Endothelial cell of umbilical vein (primary cell): Measurements from ENCODE around the gene STYXL1. TPM values are rescaled to one million over a fixed set of nuclear protein-coding genes. Genes with fewer than 3 reads are reported as not detected.
"Not testable (repeated sequence)": the region's sequence is repeated elsewhere in the genome, so short reads cannot be mapped to it uniquely, and the experiment has no call there.

Source experiments
- BruUV-seq: library from RNA; stranded (reverse); fragments of 400-500 nt; replicated peaks from 2 replicates; lab custom pipeline; 2021; lab: Mats Ljungman, UMichigan
- CTCF ChIA-PET: fragments of 300-600, 350-600 bp; sonication (Branson Sonifier 250); formaldehyde crosslinking; loops from one replicate; lab custom pipeline; 2021; ENCODE audit warnings: antibody characterized with exemption, inconsistent platforms; lab: Charles Lee
- POLR2A ChIA-PET: fragments of 300-600, 350-600 bp; sonication (Branson Sonifier 250); formaldehyde crosslinking; loops from one replicate; lab custom pipeline; 2021; ENCODE audit warnings: antibody characterized with exemption, inconsistent platforms; lab: Charles Lee
- DNase-seq: peaks from one replicate; pipeline ENCODE4 v3.0.0-alpha.2; 2011; ENCODE audit warnings: low read depth, low spot score
- FAIRE-seq: peaks from 2 replicates; lab custom pipeline; 2011; peaks lifted over from hg19 to GRCh38; lab: Jason Lieb, UNC
- H2AFZ ChIP-seq: 2 replicates; pipeline ENCODE4 v1.6.0; 2012; ENCODE audit warnings: low read depth, low read length, control low read depth, inconsistent platforms
- H3K27ac ChIP-seq: 2 replicates; pipeline ENCODE4 v1.5.1; 2011; ENCODE audit warnings: low read depth, mild to moderate bottlenecking, control low read depth, low read length, moderate library complexity; ENCODE audit not compliant: insufficient read depth
- H3K27me3 ChIP-seq, 2 experiments: 2 replicates each; pipeline versions ENCODE4 v1.6.0 to v1.6.1; 2011; ENCODE audit warnings: low read length in 2 of 2, mixed read lengths in 1 of 2; ENCODE audit not compliant: control insufficient read depth in 2 of 2, insufficient read depth in 2 of 2
- H3K36me3 ChIP-seq, 2 experiments: 2 replicates in 1 of 2; 3 replicates in 1 of 2; pipeline ENCODE4 v1.5.1; 2011; ENCODE audit warnings: low read length in 2 of 2, mild to moderate bottlenecking in 1 of 2, moderate library complexity in 1 of 2; ENCODE audit not compliant: control insufficient read depth in 2 of 2, insufficient read depth in 2 of 2; ENCODE audit errors: extremely low read depth in 1 of 2
- H3K4me1 ChIP-seq: 3 replicates; pipeline ENCODE4 v1.5.1; 2011; ENCODE audit warnings: mild to moderate bottlenecking, low read length; ENCODE audit not compliant: control insufficient read depth, insufficient read depth; ENCODE audit errors: extremely low read depth
- H3K4me2 ChIP-seq: 2 replicates; pipeline ENCODE4 v1.6.1; 2011; ENCODE audit warnings: low read length, control low read depth, mixed read lengths; ENCODE audit not compliant: insufficient read depth
- H3K4me3 ChIP-seq, 3 experiments: fragments of 200-600 bp in 1 of 3; sonication (generic), shearing (Covaris generic) in 1 of 3; replicated peaks in 1 of 3; 2 replicates each; pipeline ENCODE4 v1.5.1; 2011 to 2016; ENCODE audit warnings: control low read depth in 3 of 3, low read length in 3 of 3, mild to moderate bottlenecking in 2 of 3, inconsistent platforms in 1 of 3, low read depth in 1 of 3, moderate library complexity in 1 of 3; ENCODE audit not compliant: insufficient read depth in 1 of 3
- H3K79me2 ChIP-seq: 2 replicates; pipeline ENCODE4 v1.6.0; 2012; ENCODE audit warnings: low read length, inconsistent platforms; ENCODE audit not compliant: control insufficient read depth, insufficient read depth
- H3K9ac ChIP-seq: replicated peaks from 2 replicates; pipeline ENCODE3; 2011; ENCODE audit warnings: low read length, control low read depth; ENCODE audit not compliant: insufficient read depth; ENCODE audit errors: extremely low read depth
- H3K9me1 ChIP-seq: replicated peaks from 3 replicates; pipeline ENCODE4 v1.6.0; 2011; ENCODE audit warnings: mild to moderate bottlenecking, low read length; ENCODE audit not compliant: control insufficient read depth, insufficient read depth; ENCODE audit errors: extremely low read depth
- H3K9me3 ChIP-seq: replicated peaks from 2 replicates; pipeline ENCODE4 v1.5.1; 2012; ENCODE audit warnings: low read length, inconsistent platforms; ENCODE audit not compliant: control insufficient read depth, insufficient read depth
- H4K20me1 ChIP-seq: replicated peaks from 2 replicates; pipeline ENCODE3; 2011; ENCODE audit warnings: mild to moderate bottlenecking, low read length; ENCODE audit not compliant: control insufficient read depth, insufficient read depth; ENCODE audit errors: extremely low read depth
- MYC ChIP-seq: IDR thresholded peaks from one replicate; pipeline ENCODE4 v1.6.1; 2011; ENCODE audit warnings: mild to moderate bottlenecking, low read depth, low read length
- dilution Hi-C: fragments of 300-500 bp; cut with MboI; formaldehyde crosslinking; loops from one replicate; pipeline ENCODE4 v1.15.0; 2019; ENCODE audit warnings: low sequenced_read_pairs; ENCODE audit not compliant: extremely low pct_ligation_motif_present
- intact Hi-C: fragments of 100-400 bp; cut with micrococcal nuclease; formaldehyde crosslinking; loops from one replicate; pipeline ENCODE4 v1.10.0; 2022
- polyA plus RNA-seq, 4 experiments: library from polyadenylated mRNA; depleted of rRNA in 3 of 4; stranded (reverse) in 3 of 4; unstranded in 1 of 4; fragments of >200 nt; gene quantifications; 2 replicates each; pipeline versions ENCODE4 v1.2.1 to v1.2.3, GENCODE V29; 2011 to 2012; ENCODE audit warnings: missing spikeins in 1 of 4
- total RNA-seq: library from RNA; stranded (reverse); gene quantifications from 2 replicates; pipeline ENCODE4 v1.2.3, GENCODE V29; 2021
- TF ChIP-seq, protein P1 (sequence below), 2 donors: IDR thresholded peaks; 1 replicate in 1 of 2; 2 replicates in 1 of 2; pipeline ENCODE4 v1.5.1; 2011; ENCODE audit warnings: low read length in 2 of 2, mild to moderate bottlenecking in 2 of 2, moderate library complexity in 2 of 2, control low read depth in 1 of 2, inconsistent platforms in 1 of 2, low read depth in 1 of 2; ENCODE audit not compliant: insufficient read depth in 1 of 2; ENCODE audit errors: extremely low read depth in 1 of 2

STYXL1 gene
- total and polyA plus RNA-seq, 2 donors (not counting 3 experiments of a cell fraction or from before 2014, with no cell fraction given): 23.0 to 67.6 TPM

DNA sequence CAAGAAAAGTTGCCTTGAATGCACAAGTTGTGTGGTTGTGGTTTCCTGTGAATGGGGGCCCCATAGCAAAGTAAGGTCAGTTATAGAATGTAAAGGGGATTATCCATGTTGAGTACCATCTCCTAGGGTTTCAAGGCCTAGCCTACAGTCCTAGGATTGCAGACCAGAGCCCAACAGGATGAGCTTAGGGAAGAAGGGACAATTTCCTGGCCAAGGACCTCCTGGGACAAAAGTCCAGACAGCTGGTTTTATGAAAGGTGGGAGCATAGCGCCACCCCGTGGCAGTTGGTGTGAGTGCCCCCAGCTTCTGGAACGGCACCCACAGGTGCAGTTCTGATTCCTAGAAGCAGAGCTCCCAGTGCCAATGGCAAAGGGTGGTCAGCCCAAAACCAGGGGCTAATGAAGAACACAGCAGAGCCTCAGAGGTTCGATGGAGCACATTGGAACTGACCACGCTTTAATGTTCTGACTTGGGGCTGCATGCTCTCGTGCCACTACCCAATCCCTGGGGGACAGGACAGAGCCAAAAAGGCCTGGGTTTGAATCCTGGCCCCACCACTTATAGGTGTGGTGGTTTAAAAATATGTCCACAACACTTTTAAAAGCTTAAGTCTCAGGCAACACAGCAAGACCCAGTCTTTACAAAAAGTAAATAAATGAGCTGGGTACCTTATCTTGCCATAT is 27.6 kb downstream of the STYXL1 start:
- H3K79me2 ChIP-seq: no peaks in the 10 kb centered on the region
- H3K36me3 ChIP-seq: peaks cover 0 to 4% of the 10 kb centered on the region in 2 experiments
- no peak overlapping the region for H2AFZ ChIP-seq
- H3K9me1 ChIP-seq: no peaks in the 10 kb centered on the region
- H3K9me3 ChIP-seq: no peaks in the 10 kb centered on the region
- no peak overlapping the region for H3K27ac ChIP-seq
- FAIRE-seq (peak; percentile 81), DNase-seq (peak; percentile 71)
- CTCF ChIA-PET: interaction anchor here (0.5 to 6.5 kb wide), 64 partner anchors 9 to 485 kb away, joined by 3 to 267 read pairs (median 5); partner anchors contain the start of genes HIP1, MDH2, POR and RHBDD2
- dilution Hi-C loops (no loop called here), intact Hi-C loops (loop anchor here (1.0 kb wide), 2 partner anchors 154 to 258 kb away; no protein-coding TSS in a partner anchor)
- H3K9ac ChIP-seq: no peak overlapping the region
- H3K4me1 ChIP-seq: peaks cover 2% of the 10 kb centered on the region
- POLR2A ChIA-PET: no interaction called here
- H4K20me1 ChIP-seq: no peaks in the 10 kb centered on the region
- no TSS peak for BruUV-seq
- TF ChIP-seq, protein P1, sequence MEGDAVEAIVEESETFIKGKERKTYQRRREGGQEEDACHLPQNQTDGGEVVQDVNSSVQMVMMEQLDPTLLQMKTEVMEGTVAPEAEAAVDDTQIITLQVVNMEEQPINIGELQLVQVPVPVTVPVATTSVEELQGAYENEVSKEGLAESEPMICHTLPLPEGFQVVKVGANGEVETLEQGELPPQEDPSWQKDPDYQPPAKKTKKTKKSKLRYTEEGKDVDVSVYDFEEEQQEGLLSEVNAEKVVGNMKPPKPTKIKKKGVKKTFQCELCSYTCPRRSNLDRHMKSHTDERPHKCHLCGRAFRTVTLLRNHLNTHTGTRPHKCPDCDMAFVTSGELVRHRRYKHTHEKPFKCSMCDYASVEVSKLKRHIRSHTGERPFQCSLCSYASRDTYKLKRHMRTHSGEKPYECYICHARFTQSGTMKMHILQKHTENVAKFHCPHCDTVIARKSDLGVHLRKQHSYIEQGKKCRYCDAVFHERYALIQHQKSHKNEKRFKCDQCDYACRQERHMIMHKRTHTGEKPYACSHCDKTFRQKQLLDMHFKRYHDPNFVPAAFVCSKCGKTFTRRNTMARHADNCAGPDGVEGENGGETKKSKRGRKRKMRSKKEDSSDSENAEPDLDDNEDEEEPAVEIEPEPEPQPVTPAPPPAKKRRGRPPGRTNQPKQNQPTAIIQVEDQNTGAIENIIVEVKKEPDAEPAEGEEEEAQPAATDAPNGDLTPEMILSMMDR (IDR thresholded peaks at IDR 0.05; ENCODE audit: extremely low read depth in 1 of 2, insufficient read depth in 1 of 2, low read depth in 1 of 2, low read length in 2 of 2): peak; percentile 89 to 94
- TF ChIP-seq MYC: no peak
- no peaks in the 10 kb centered on the region for H3K27me3 ChIP-seq
- H3K4me3 ChIP-seq: no peak overlapping the region
- H3K4me2 ChIP-seq: no peak overlapping the region

DNA sequence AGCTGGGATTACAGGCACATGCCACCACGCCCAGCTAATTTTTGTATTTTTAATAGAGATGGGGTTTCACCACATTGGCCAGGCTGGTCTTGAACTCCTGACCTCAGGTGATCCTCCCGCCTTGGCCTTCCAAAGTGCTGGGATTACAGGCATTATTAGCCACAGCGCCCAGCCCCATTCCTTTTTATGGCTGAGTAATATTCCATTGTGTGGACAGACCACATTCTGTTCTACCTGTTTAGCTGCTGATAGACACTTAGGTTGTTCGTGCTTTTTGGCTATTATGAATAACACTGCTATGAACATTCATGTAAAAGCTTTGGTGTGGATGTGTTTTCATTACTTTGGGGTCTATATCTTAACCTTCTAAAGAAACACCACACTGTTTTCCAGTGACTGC is 29.3 kb downstream of the STYXL1 start:
- H3K79me2 ChIP-seq, H3K9ac ChIP-seq, POLR2A ChIA-PET, H3K27me3 ChIP-seq, DNase-seq, H3K9me3 ChIP-seq, dilution Hi-C loops, H3K4me2 ChIP-seq, H2AFZ ChIP-seq, FAIRE-seq, H4K20me1 ChIP-seq, H3K27ac ChIP-seq, H3K4me3 ChIP-seq, BruUV-seq, H3K4me1 ChIP-seq, H3K9me1 ChIP-seq, intact Hi-C loops, H3K36me3 ChIP-seq: not testable (repeated sequence)
- CTCF ChIA-PET: interaction anchor here (2.3 to 6.5 kb wide), 3 partner anchors 10 to 153 kb away, joined by 12 to 267 read pairs (median 41); no protein-coding TSS in a partner anchor
